H1 (cell line): ENCODE data around the gene ERCC1. TPM values are rescaled to one million over a fixed set of nuclear protein-coding genes. Genes with fewer than 3 reads are reported as not detected.

Experiments used
- CTCF ChIA-PET: fragments of 300-600 bp; sonication (Branson Sonifier 250); formaldehyde crosslinking; loops from one replicate; lab custom pipeline; 2021; ENCODE audit not compliant: partially characterized antibody; lab: Charles Lee
- POLR2A ChIA-PET: fragments of 300-600 bp; sonication (Branson Sonifier 250); formaldehyde crosslinking; loops from one replicate; lab custom pipeline; 2021; ENCODE audit warnings: inconsistent platforms; ENCODE audit not compliant: partially characterized antibody; lab: Charles Lee
- DNase-seq, 2 experiments: peaks; one replicate each; pipeline versions ENCODE4 v3.0.0 to v3.0.0-alpha.2; 2010 to 2022; ENCODE audit warnings: low spot score in 2 of 2, low read depth in 1 of 2, mixed read lengths in 1 of 2
- FAIRE-seq: peaks from 2 replicates; lab custom pipeline; 2011; peaks lifted over from hg19 to GRCh38; lab: Jason Lieb, UNC
- H2AFZ ChIP-seq: 2 replicates; pipeline ENCODE4 v1.8.1; 2012; ENCODE audit warnings: low read length, inconsistent platforms
- H2AK5ac ChIP-seq: 2 replicates; pipeline ENCODE4 v1.6.1; 2013; ENCODE audit warnings: low read depth, low read length
- H2BK120ac ChIP-seq: replicated peaks from 2 replicates; pipeline ENCODE3; 2013; ENCODE audit warnings: low read depth, low read length, inconsistent platforms
- H2BK12ac ChIP-seq: 2 replicates; pipeline ENCODE4 v1.6.1; 2013; ENCODE audit warnings: low read depth, low read length
- H2BK15ac ChIP-seq: 2 replicates; pipeline ENCODE4 v1.6.1; 2013; ENCODE audit warnings: low read length
- H2BK20ac ChIP-seq: 2 replicates; pipeline ENCODE4 v1.6.1; 2013; ENCODE audit warnings: low read length
- H2BK5ac ChIP-seq: 2 replicates; pipeline ENCODE4 v1.6.1; 2013; ENCODE audit warnings: low read depth, low read length
- H3K14ac ChIP-seq: 2 replicates; pipeline ENCODE4 v1.6.1; 2013; ENCODE audit warnings: inconsistent platforms; ENCODE audit not compliant: insufficient read length
- H3K18ac ChIP-seq: 2 replicates; pipeline ENCODE4 v1.6.1; 2013; ENCODE audit warnings: low read length; ENCODE audit errors: extremely low read depth
- H3K23ac ChIP-seq: 2 replicates; pipeline ENCODE4 v1.6.1; 2013; ENCODE audit warnings: inconsistent platforms; ENCODE audit not compliant: insufficient read length
- H3K23me2 ChIP-seq: 2 replicates; pipeline ENCODE4 v1.6.1; 2013; ENCODE audit warnings: low read depth, low read length
- H3K27ac ChIP-seq: 2 replicates; pipeline ENCODE4 v1.6.1; 2011; ENCODE audit warnings: low read depth, low read length, inconsistent platforms
- H3K27me3 ChIP-seq, 4 experiments: replicated peaks in 1 of 4; 1 replicate in 1 of 4; 2 replicates in 3 of 4; pipeline versions ENCODE4 v1.6.1 to v1.8.1; 2011 to 2013; ENCODE audit warnings: low read length in 3 of 4, mild to moderate bottlenecking in 3 of 4, inconsistent platforms in 2 of 4, mixed read lengths in 2 of 4, moderate library complexity in 1 of 4; ENCODE audit not compliant: control insufficient read depth in 3 of 4, insufficient read depth in 3 of 4; ENCODE audit errors: extremely low read depth in 1 of 4
- H3K36me3 ChIP-seq, 4 experiments: 2 replicates each; pipeline versions ENCODE4 v1.6.1 to v1.8.1; 2011 to 2013; ENCODE audit warnings: mild to moderate bottlenecking in 4 of 4, low read length in 3 of 4, moderate library complexity in 2 of 4, control low read depth in 1 of 4, inconsistent platforms in 1 of 4; ENCODE audit not compliant: insufficient read depth in 4 of 4, control insufficient read depth in 2 of 4
- H3K4ac ChIP-seq: replicated peaks from 2 replicates; pipeline ENCODE3; 2013; ENCODE audit warnings: low read length, low read depth, mixed read lengths, inconsistent platforms; ENCODE audit not compliant: insufficient read length
- H3K4me1 ChIP-seq, 4 experiments: replicated peaks in 1 of 4; 1 replicate in 1 of 4; 2 replicates in 3 of 4; pipeline versions ENCODE4 v1.6.1 to v1.8.1; 2011 to 2013; ENCODE audit warnings: low read length in 3 of 4, inconsistent platforms in 2 of 4, mixed read lengths in 1 of 4; ENCODE audit not compliant: insufficient read depth in 4 of 4, control insufficient read depth in 3 of 4
- H3K4me2 ChIP-seq, 2 experiments: 2 replicates each; pipeline versions ENCODE4 v1.6.1 to v1.8.1; 2011 to 2013; ENCODE audit warnings: low read depth in 2 of 2, low read length in 2 of 2, control low read depth in 1 of 2, inconsistent platforms in 1 of 2, mild to moderate bottlenecking in 1 of 2; ENCODE audit not compliant: insufficient read depth in 1 of 2
- H3K4me3 ChIP-seq, 4 experiments: fragments of 200-600, 300-600 bp in 1 of 4; sonication (generic), shearing (Covaris generic), sonication (Bioruptor Twin) in 1 of 4; 2 replicates each; pipeline versions ENCODE4 v1.5.1 to v1.8.1; 2011 to 2016; ENCODE audit warnings: low read length in 4 of 4, low read depth in 3 of 4, control low read depth in 2 of 4, inconsistent platforms in 2 of 4, mild to moderate bottlenecking in 2 of 4, mixed read lengths in 1 of 4, moderate library complexity in 1 of 4; ENCODE audit not compliant: insufficient read depth in 2 of 4; ENCODE audit errors: extremely low read depth in 1 of 4
- H3K56ac ChIP-seq: replicated peaks from 2 replicates; pipeline ENCODE3; 2013; ENCODE audit warnings: low read depth, mild to moderate bottlenecking, mixed read lengths, low read length, inconsistent platforms; ENCODE audit not compliant: insufficient read length
- H3K79me1 ChIP-seq: 2 replicates; pipeline ENCODE4 v1.6.1; 2013; ENCODE audit warnings: low read depth, low read length, control low read depth
- H3K79me2 ChIP-seq, 2 experiments: 2 replicates each; pipeline versions ENCODE4 v1.6.1 to v1.8.1; 2012 to 2013; ENCODE audit warnings: low read length in 2 of 2, mild to moderate bottlenecking in 2 of 2, inconsistent platforms in 1 of 2; ENCODE audit not compliant: insufficient read depth in 2 of 2, control insufficient read depth in 1 of 2
- H3K9ac ChIP-seq, 4 experiments: replicated peaks in 1 of 4; 1 replicate in 1 of 4; 2 replicates in 3 of 4; pipeline versions ENCODE4 v1.6.1 to v1.8.1; 2011 to 2013; ENCODE audit warnings: low read depth in 3 of 4, low read length in 3 of 4, control low read depth in 2 of 4, mild to moderate bottlenecking in 2 of 4, moderate library complexity in 2 of 4, inconsistent platforms in 1 of 4; ENCODE audit errors: extremely low read depth in 1 of 4
- H3K9me3 ChIP-seq, 2 experiments: 2 replicates each; pipeline versions ENCODE4 v1.6.1 to v1.8.1; 2012 to 2013; ENCODE audit warnings: mild to moderate bottlenecking in 2 of 2, moderate library complexity in 2 of 2, control low read depth in 1 of 2, inconsistent platforms in 1 of 2, low read depth in 1 of 2, low read length in 1 of 2, mixed read lengths in 1 of 2; ENCODE audit not compliant: insufficient read depth in 2 of 2
- H4K20me1 ChIP-seq, 2 experiments: replicated peaks in 1 of 2; 2 replicates each; pipeline versions ENCODE3 to v1.8.1; 2011 to 2013; ENCODE audit warnings: inconsistent platforms in 2 of 2, low read length in 2 of 2, mild to moderate bottlenecking in 1 of 2; ENCODE audit not compliant: insufficient read depth in 2 of 2, control insufficient read depth in 1 of 2
- H4K5ac ChIP-seq: 2 replicates; pipeline ENCODE4 v1.6.1; 2013; ENCODE audit warnings: low read length, low read depth, mixed read lengths, inconsistent platforms; ENCODE audit not compliant: insufficient read length
- H4K8ac ChIP-seq: 2 replicates; pipeline ENCODE4 v1.8.0; 2013; ENCODE audit warnings: mild to moderate bottlenecking, moderate library complexity, low read length, inconsistent platforms; ENCODE audit not compliant: insufficient read depth; ENCODE audit errors: extremely low read depth
- H4K91ac ChIP-seq: replicated peaks from 2 replicates; pipeline ENCODE3; 2013; ENCODE audit warnings: low read length, mixed read lengths, inconsistent platforms; ENCODE audit not compliant: insufficient read length
- CHD1 ChIP-seq: IDR thresholded peaks from 2 replicates; pipeline ENCODE4 v1.6.1; 2012; ENCODE audit warnings: low read depth, low read length, improper control_type of control experiment
- CHD2 ChIP-seq: IDR thresholded peaks from 2 replicates; pipeline ENCODE4 v1.6.1; 2012; ENCODE audit warnings: low read length, improper control_type of control experiment
- GABPA ChIP-seq: IDR thresholded peaks from 2 replicates; pipeline ENCODE4 v1.6.1; 2011; ENCODE audit warnings: mild to moderate bottlenecking, low read length, moderate library complexity, borderline replicate concordance; ENCODE audit not compliant: insufficient read depth
- GTF2F1 ChIP-seq: IDR thresholded peaks from 2 replicates; pipeline ENCODE4 v1.6.1; 2012; ENCODE audit warnings: low read depth, low read length, improper control_type of control experiment, borderline replicate concordance
- KDM1A ChIP-seq: fragments of 200-600, 300-600 bp; sonication (generic); IDR thresholded peaks from 2 replicates; pipeline ENCODE4 v1.7.1; 2016; ENCODE audit warnings: mild to moderate bottlenecking, low read length, borderline replicate concordance
- KDM5A ChIP-seq: fragments of 200-600 bp; IDR thresholded peaks from 2 replicates; pipeline ENCODE4 v1.7.1; 2012; ENCODE audit warnings: mild to moderate bottlenecking, low read length, inconsistent platforms, mixed read lengths
- PHF8 ChIP-seq: fragments of 200-600 bp; sonication (generic); conservative IDR thresholded peaks from 2 replicates; pipeline ENCODE4 v1.7.1; 2012; ENCODE audit warnings: low read depth, mild to moderate bottlenecking, inconsistent platforms, low read length, moderate library complexity
- POLR2A ChIP-seq, 2 experiments: IDR thresholded peaks; 1 replicate in 1 of 2; 2 replicates in 1 of 2; pipeline ENCODE4 v1.6.1; 2011; ENCODE audit warnings: low read depth in 2 of 2, low read length in 2 of 2, mild to moderate bottlenecking in 2 of 2; ENCODE audit errors: control extremely low read depth in 1 of 2
- RNF2 ChIP-seq: fragments of 200-900, 300-1000 bp; sonication (generic); IDR thresholded peaks from 2 replicates; pipeline ENCODE4 v1.7.1; 2016; ENCODE audit warnings: borderline replicate concordance, low read depth, mild to moderate bottlenecking, antibody characterized with exemption, low read length; ENCODE audit not compliant: poor library complexity, severe bottlenecking; ENCODE audit errors: missing control alignments
- RXRA ChIP-seq: IDR thresholded peaks from 2 replicates; pipeline ENCODE4 v1.6.1; 2011; ENCODE audit warnings: low read depth, mild to moderate bottlenecking, low read length, moderate library complexity; ENCODE audit not compliant: insufficient read depth
- SIN3A ChIP-seq, 2 experiments: IDR thresholded peaks in 1 of 2; conservative IDR thresholded peaks in 1 of 2; 2 replicates each; pipeline ENCODE4 v1.6.1; 2011 to 2012; ENCODE audit warnings: low read length in 2 of 2, improper control_type of control experiment in 1 of 2, low read depth in 1 of 2, mild to moderate bottlenecking in 1 of 2
- SIX5 ChIP-seq: IDR thresholded peaks from 2 replicates; pipeline ENCODE4 v1.6.1; 2011; ENCODE audit warnings: mild to moderate bottlenecking, low read depth, low read length
- SP4 ChIP-seq: IDR thresholded peaks from 2 replicates; pipeline ENCODE4 v1.6.1; 2012; ENCODE audit warnings: low read length, inconsistent platforms
- TAF7 ChIP-seq: optimal IDR thresholded peaks from 2 replicates; pipeline ENCODE3; 2011; ENCODE audit warnings: low read depth, mild to moderate bottlenecking, inconsistent platforms, low read length, moderate library complexity, borderline replicate concordance
- WGBS, 2 experiments: shearing (Covaris generic) in 1 of 2; methylation state at CpG; one replicate each; pipeline versions ENCODE4 v1.1.6 to v1.1.7; 2013 to 2015; ENCODE audit warnings: low lambda C conversion rate in 2 of 2, mixed read lengths in 2 of 2, inconsistent platforms in 1 of 2, low coverage in 1 of 2, missing lambda C conversion rate in 1 of 2; ENCODE audit not compliant: insufficient replicate concordance in 2 of 2, insufficient coverage in 1 of 2, insufficient read length in 1 of 2; ENCODE audit errors: extremely low coverage in 1 of 2, missing lambda C conversion rate in 1 of 2; 5-methylcytosine and 5-hydroxymethylcytosine counted together
- polyA plus RNA-seq, 7 experiments: library from polyadenylated mRNA; depleted of rRNA in 3 of 7; stranded (reverse) in 5 of 7; unstranded in 2 of 7; fragments of >200 nt in 5 of 7; fragments of 200-250 nt in 2 of 7; gene quantifications; 1 replicate in 5 of 7; 2 replicates in 1 of 7; 4 replicates in 1 of 7; pipeline versions ENCODE4 v1.2.1 to v1.2.3, GENCODE V29; 2011 to 2013; ENCODE audit warnings: missing spikeins in 2 of 7, mixed read lengths in 2 of 7
- total RNA-seq: library from RNA; stranded (reverse); fragmentation: NEBNext Ultra II Directional; extraction: Animal tissue kit (Norgen Biotek cat#: 25700); gene quantifications from 2 replicates; pipeline ENCODE4 v1.2.1, GENCODE V29; 2021

ERCC1 gene
- total and polyA plus RNA-seq, 2 of the 8 experiments (the other 6 are each of a cell fraction or from before 2014, with no cell fraction given) = 44.7 to 94.2 TPM

GRCh38 chr19:45420356-45420755, 3.4 kb downstream of the ERCC1 start:
- Histone ChIP-seq H3K79me1 (peaks cover 2% of the 10 kb centered on the region; the same call in 1 of the 2 replicates), H3K56ac (no peak overlapping the region), H4K5ac (no peak overlapping the region), H4K20me1 (peaks cover 0 to 6% of the 10 kb centered on the region in 2 experiments), H3K18ac (no peak overlapping the region), H2BK15ac (no peak overlapping the region), H2BK20ac (no peak overlapping the region), H3K23me2 (peaks cover 10% of the 10 kb centered on the region), H2BK120ac (no peak overlapping the region), H4K8ac (no peak overlapping the region), H3K4ac (no peak overlapping the region), H3K27ac (no peak overlapping the region), H2BK5ac (no peak overlapping the region), H3K4me3 (no peak overlapping the region), H3K36me3 (peaks cover 0 to 10% (median 6%) of the 10 kb centered on the region in 4 experiments; a peak in 5 of 8 replicates), H3K79me2 (peaks cover 0 to 9% of the 10 kb centered on the region in 2 experiments; a peak in 1 of 4 replicates), H3K4me1 (peaks cover 0 to 11% (median 6%) of the 10 kb centered on the region in 4 experiments; a peak in 6 of 7 replicates), H4K91ac (no peak overlapping the region), H3K9ac (no peak overlapping the region), H2BK12ac (no peak overlapping the region), H3K23ac (no peak overlapping the region), H3K14ac (no peak overlapping the region), H2AFZ (no peak overlapping the region), H3K4me2 (no peak overlapping the region), H3K27me3 (no peaks in the 10 kb centered on the region), H2AK5ac (no peak overlapping the region), H3K9me3 (no peaks in the 10 kb centered on the region)
- no peak for DNase-seq
- ChIA-PET POLR2A (interaction anchor here (0.6 to 1.9 kb wide), 5 partner anchors 8 to 96 kb away, joined by 3 to 9 read pairs (median 3); no protein-coding TSS in a partner anchor), CTCF (interaction anchor here (0.7 to 2.4 kb wide), 5 partner anchors 16 to 1458 kb away, joined by 3 to 9 read pairs (median 4); no protein-coding TSS in a partner anchor)
- WGBS, 2 experiments = 92% methylated on average over 10 of the region's 10 CpGs; no CpG with 5 or more reads in 1 of the 2 experiments
- FAIRE-seq = no peak
- TF ChIP-seq CHD2 = no peak
- TF ChIP-seq SP4 = no peak
- no peak for TF ChIP-seq POLR2A (IDR thresholded peaks at IDR 0.05; ENCODE audit: control extremely low read depth in 1 of 2, low read depth in 2 of 2, low read length in 2 of 2)
- no peak for TF ChIP-seq PHF8
- TF ChIP-seq TAF7 = no peak
- no peak for TF ChIP-seq RXRA
- TF ChIP-seq SIX5 = no peak
- no peak for TF ChIP-seq GABPA
- no peak for TF ChIP-seq GTF2F1
- TF ChIP-seq KDM5A = no peak
- no peak for TF ChIP-seq CHD1
- TF ChIP-seq KDM1A = no peak
- TF ChIP-seq RNF2 = no peak
- no peak for TF ChIP-seq SIN3A (conservative IDR thresholded peaks at IDR 0.05 in 1 of 2, IDR thresholded peaks at IDR 0.05 in 1 of 2; ENCODE audit: low read depth in 1 of 2, low read length in 2 of 2)
